ENCODE data around the gene TDRD6. TPM values are rescaled to one million over a fixed set of nuclear protein-coding genes. Genes with fewer than 3 reads are reported as not detected.
A peak's percentile ranks its signal among the peaks of the same experiment; 100 is the strongest.

TDRD6 gene
- total RNA-seq, 1 donor from 2014 or later: 0.02 TPM

GRCh38 chr6:46715141-46715540 is 27.5 kb downstream of the TDRD6 start:
- Mint-ChIP-seq H3K36me3 (ENCODE audit: low read depth, unreplicated experiment) (no peaks in the 10 kb centered on the region), H3K4me1 (ENCODE audit: low read depth, unreplicated experiment) (peaks cover 4% of the 10 kb centered on the region), H3K4me3 (ENCODE audit: unreplicated experiment) (no peak overlapping the region), H3K27me3 (ENCODE audit: low read depth, unreplicated experiment) (peaks cover 8% of the 10 kb centered on the region), H3K27ac (ENCODE audit: unreplicated experiment) (no peak overlapping the region), H3K9me3 (ENCODE audit: unreplicated experiment) (peaks cover 3% of the 10 kb centered on the region)
- Histone ChIP-seq H3K9me3 (ENCODE audit: insufficient read depth, low read depth, low read length) (no peaks in the 10 kb centered on the region), H4K20me1 (ENCODE audit: insufficient read depth, low read length) (no peaks in the 10 kb centered on the region), H3K79me2 (ENCODE audit: insufficient read depth, low read length) (no peaks in the 10 kb centered on the region), H3K27ac (ENCODE audit: low read depth, low read length) (no peak overlapping the region), H2AFZ (ENCODE audit: low read depth, low read length) (no peak overlapping the region), H3K4me1 (ENCODE audit: insufficient read depth, low read length) (no peaks in the 10 kb centered on the region), H3K4me2 (ENCODE audit: low read length) (no peak overlapping the region), H3K9ac (ENCODE audit: low read length) (no peak overlapping the region), H3K4me3 (ENCODE audit: insufficient read depth, low read depth, low read length) (no peak overlapping the region), H3K36me3 (ENCODE audit: insufficient read depth, low read length) (no peaks in the 10 kb centered on the region), H3K27me3 (ENCODE audit: insufficient read depth, low read length) (no peaks in the 10 kb centered on the region)
- DNase-seq (ENCODE audit: low read depth) (peak; percentile 10), FAIRE-seq (no peak)
- TF ChIP-seq CTCF (IDR thresholded peaks at IDR 0.05; ENCODE audit: insufficient read depth, low read depth, low read length) (no peak), EZH2 (IDR thresholded peaks at IDR 0.05; ENCODE audit: insufficient read depth, low read length) (no peak)

GRCh38 chr6:46719099-46719498 is 31.4 kb downstream of the TDRD6 start:
- H3K27ac ChIP-seq (ENCODE audit: low read depth, low read length): no peak overlapping the region
- H4K20me1 ChIP-seq (ENCODE audit: insufficient read depth, low read length): no peaks in the 10 kb centered on the region
- H3K9me3 ChIP-seq (ENCODE audit: insufficient read depth, low read depth, low read length): no peaks in the 10 kb centered on the region
- TF ChIP-seq CTCF (IDR thresholded peaks at IDR 0.05; ENCODE audit: insufficient read depth, low read depth, low read length) (no peak), EZH2 (IDR thresholded peaks at IDR 0.05; ENCODE audit: insufficient read depth, low read length) (no peak)
- H3K27me3 ChIP-seq (ENCODE audit: insufficient read depth, low read length): peaks cover under 1% of the 10 kb centered on the region
- no peaks in the 10 kb centered on the region for H3K36me3 Mint-ChIP-seq (ENCODE audit: low read depth, unreplicated experiment)
- H3K36me3 ChIP-seq (ENCODE audit: insufficient read depth, low read length): no peaks in the 10 kb centered on the region
- no peak overlapping the region for H3K9ac ChIP-seq (ENCODE audit: low read length)
- peaks cover 19% of the 10 kb centered on the region for H3K27me3 Mint-ChIP-seq (ENCODE audit: low read depth, unreplicated experiment)
- H3K4me1 ChIP-seq (ENCODE audit: insufficient read depth, low read length): no peaks in the 10 kb centered on the region
- H3K4me2 ChIP-seq (ENCODE audit: low read length): no peak overlapping the region
- no peak overlapping the region for H2AFZ ChIP-seq (ENCODE audit: low read depth, low read length)
- H3K4me1 Mint-ChIP-seq (ENCODE audit: low read depth, unreplicated experiment): peaks cover 4% of the 10 kb centered on the region
- peak overlapping the region; percentile 50 for H3K27ac Mint-ChIP-seq (ENCODE audit: unreplicated experiment)
- peaks cover 3% of the 10 kb centered on the region for H3K9me3 Mint-ChIP-seq (ENCODE audit: unreplicated experiment)
- H3K4me3 ChIP-seq (ENCODE audit: insufficient read depth, low read depth, low read length): no peak overlapping the region
- DNase-seq (ENCODE audit: low read depth): peak; percentile 87
- no peaks in the 10 kb centered on the region for H3K79me2 ChIP-seq (ENCODE audit: insufficient read depth, low read length)
- FAIRE-seq: no peak
- H3K4me3 Mint-ChIP-seq (ENCODE audit: unreplicated experiment): no peak overlapping the region

- peaks cover 2% of the 10 kb centered on the region for H3K27me3 ChIP-seq (ENCODE audit: insufficient read depth, low read length)
Observed at GRCh38 chr6:46720401-46720800, 32.7 kb downstream of the TDRD6 start.

More at GRCh38 chr6:46720401-46720800, 32.7 kb downstream of the TDRD6 start:
- Mint-ChIP-seq H3K36me3 (ENCODE audit: low read depth, unreplicated experiment) (no peaks in the 10 kb centered on the region), H3K4me1 (ENCODE audit: low read depth, unreplicated experiment) (peaks cover 2% of the 10 kb centered on the region), H3K27ac (ENCODE audit: unreplicated experiment) (no peak overlapping the region), H3K9me3 (ENCODE audit: unreplicated experiment) (peaks cover 3% of the 10 kb centered on the region), H3K27me3 (ENCODE audit: low read depth, unreplicated experiment) (peaks cover 25% of the 10 kb centered on the region), H3K4me3 (ENCODE audit: unreplicated experiment) (no peak overlapping the region)
- no peak overlapping the region for H3K4me2 ChIP-seq (ENCODE audit: low read length)
- no peaks in the 10 kb centered on the region for H3K9me3 ChIP-seq (ENCODE audit: insufficient read depth, low read depth, low read length)
- no peak for TF ChIP-seq CTCF (IDR thresholded peaks at IDR 0.05; ENCODE audit: insufficient read depth, low read depth, low read length)
- H3K4me1 ChIP-seq (ENCODE audit: insufficient read depth, low read length): no peaks in the 10 kb centered on the region
- H3K36me3 ChIP-seq (ENCODE audit: insufficient read depth, low read length): no peaks in the 10 kb centered on the region
- H3K4me3 ChIP-seq (ENCODE audit: insufficient read depth, low read depth, low read length): no peak overlapping the region
- H3K9ac ChIP-seq (ENCODE audit: low read length): no peak overlapping the region
- FAIRE-seq (no peak), DNase-seq (ENCODE audit: low read depth) (no peak)
- H4K20me1 ChIP-seq (ENCODE audit: insufficient read depth, low read length): no peaks in the 10 kb centered on the region
- no peaks in the 10 kb centered on the region for H3K79me2 ChIP-seq (ENCODE audit: insufficient read depth, low read length)
- H2AFZ ChIP-seq (ENCODE audit: low read depth, low read length): no peak overlapping the region
- no peak overlapping the region for H3K27ac ChIP-seq (ENCODE audit: low read depth, low read length)
